Stimulated activated CD4-positive, alpha-beta T cell treated with anti-CD3 and anti-CD28 coated beads, Interleukin-4, amount 100 ng/mL, for 24 hours (primary cell): ENCODE results near the gene TAF10.

Source experiments
- DNase-seq: peaks from one replicate; pipeline ENCODE4 v3.0.0-alpha.2; 2020

TAF10 gene

GRCh38 chr11:6640036-6640984 lies 28.3 kb upstream of the TAF10 start:
- DNase-seq, result no peak

DNA sequence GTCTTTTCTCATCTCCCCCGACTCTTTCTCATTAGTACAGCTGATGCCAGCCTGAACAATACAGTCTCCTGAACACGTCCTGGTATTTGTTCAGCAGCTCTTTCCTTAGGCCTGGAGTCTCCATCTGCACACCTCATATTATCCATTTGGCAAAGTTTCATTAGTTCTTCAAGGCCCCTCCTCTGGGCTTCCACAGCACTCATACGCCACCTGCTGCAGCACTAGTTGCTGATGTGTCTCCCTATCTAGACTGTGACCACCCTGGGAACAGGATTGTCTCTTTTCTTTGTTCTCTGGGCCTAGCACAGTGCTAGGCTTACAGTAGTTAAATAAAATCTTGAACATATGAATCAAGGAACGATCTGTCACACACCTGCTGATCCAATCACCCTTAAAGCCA lies 26.4 kb upstream of the TAF10 start:
- DNase-seq, result no peak

DNA sequence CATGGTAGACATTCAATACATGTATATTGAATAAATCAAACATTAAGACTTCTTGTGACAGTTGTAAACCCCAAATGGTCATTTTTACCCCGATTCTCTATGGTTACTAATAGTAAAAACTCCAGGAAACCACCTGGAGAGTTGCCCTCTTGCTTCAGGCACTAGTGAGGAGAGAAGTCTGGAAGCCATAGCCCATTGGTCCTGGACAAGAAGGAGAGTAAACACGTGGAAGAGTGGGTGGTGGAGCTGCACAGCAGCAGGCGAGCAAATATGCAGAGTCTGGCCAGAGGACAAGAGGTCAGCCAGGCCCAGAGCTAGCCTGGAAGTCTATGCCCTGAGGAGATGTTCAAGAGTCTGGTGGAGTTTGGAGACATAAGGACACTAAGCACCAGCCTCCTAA lies 25.9 kb upstream of the TAF10 start:
- DNase-seq, result no peak

DNA sequence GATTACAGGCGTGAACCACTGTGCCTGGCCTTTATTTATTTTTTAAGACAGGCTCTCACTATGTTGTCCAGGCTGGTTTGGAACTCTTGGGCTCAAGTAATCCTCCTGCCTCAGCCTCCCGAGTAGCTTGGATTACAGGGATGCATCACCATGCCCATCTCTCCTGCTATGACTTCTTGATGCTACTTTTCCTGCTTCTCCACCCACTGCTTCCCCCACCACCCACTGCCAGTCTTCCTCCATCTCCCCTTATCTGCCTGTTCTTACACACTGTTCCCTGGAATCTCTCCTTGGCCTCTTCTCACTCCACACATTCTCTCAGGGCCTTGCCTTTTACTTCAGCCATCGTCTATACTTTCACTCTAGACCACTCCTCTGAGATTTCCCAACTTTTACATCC lies 24.5 kb upstream of the TAF10 start:
- no peak for DNase-seq

DNA sequence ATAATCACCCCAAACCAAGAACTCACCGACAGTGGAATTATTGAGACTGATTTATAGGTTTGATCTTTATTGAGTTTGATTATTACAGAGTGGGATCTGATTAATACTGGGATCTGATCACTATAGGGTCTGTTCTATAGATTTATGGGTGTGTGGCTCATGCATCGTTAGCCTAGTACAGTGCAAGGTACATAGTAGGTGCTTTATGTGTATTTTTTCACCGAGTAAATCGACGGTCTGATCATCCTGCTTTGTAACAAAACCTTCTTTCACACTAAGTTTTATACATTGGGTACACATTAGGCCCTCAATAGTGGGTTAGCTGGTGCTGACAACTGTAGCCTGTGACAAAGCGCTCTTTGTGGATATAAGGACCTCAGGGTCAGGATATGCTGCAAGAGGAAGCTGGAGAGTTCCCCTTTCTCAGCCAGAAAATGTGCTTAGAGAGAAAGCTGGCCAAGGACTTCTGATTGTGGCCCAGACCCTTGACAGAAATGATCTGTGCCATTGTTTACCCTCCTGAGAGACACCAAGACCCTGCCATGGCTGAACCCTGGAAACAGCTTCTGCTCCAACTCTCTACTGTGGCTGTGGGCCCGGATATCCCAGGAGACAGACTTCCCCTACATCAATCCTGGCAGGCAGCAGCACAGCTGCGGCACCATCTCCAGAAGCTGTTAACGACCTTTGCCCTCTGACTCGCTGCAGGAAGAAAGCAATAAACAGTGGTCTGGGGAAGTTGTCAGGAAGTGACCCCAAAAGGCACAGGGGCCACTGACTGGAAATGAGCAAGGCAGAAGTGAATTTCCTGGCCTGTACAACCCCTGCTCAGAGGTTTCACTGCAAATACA lies 23.3 kb upstream of the TAF10 start:
- no peak for DNase-seq

GRCh38 chr11:6634534-6634933 lies 22.5 kb upstream of the TAF10 start:
- DNase-seq, result no peak

GRCh38 chr11:6633422-6634408 lies 21.7 kb upstream of the TAF10 start:
- DNase-seq, result no peak

GRCh38 chr11:6632116-6633073 lies 20.4 kb upstream of the TAF10 start:
- no peak for DNase-seq

- no peak for DNase-seq
Measured at GRCh38 chr11:6631361-6631890, 19.4 kb upstream of the TAF10 start.

GRCh38 chr11:6630632-6631291 lies 18.7 kb upstream of the TAF10 start:
- no peak for DNase-seq

DNA sequence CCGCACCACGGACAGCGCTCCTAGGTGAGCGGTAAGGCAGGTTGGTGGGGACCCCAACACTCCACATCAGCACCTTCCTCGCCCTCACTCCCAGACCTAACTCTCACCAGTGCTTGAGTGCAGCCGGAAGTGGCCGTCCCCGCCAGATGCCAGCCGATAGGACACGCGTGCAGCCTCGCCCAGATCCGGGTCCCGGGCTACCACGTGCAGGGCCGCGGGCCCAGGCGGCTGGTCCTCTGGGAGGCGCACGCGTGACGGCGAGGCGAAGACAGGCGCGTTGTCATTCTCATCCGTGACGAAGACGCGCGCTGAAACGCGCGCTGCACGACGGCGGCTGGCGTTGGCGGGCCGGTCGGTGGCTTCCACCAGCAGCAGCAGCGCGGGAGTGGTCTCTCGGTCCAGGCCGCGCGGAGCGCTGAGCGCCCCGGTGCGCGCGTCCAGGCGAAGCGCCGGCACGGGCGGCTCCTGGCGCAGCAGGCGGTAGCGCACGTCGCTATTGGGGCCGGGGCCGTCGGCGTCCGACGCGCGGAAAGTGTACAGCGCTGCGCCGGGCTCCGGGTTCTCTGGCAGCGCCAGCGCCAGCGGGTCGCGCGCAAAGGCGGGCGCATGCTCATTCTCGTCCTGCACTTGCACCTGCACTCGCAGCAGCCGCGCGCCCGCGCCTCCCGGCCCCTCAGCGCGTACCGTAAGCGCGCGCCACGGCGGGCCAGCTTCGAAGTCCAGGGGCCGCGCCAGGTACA lies 18.0 kb upstream of the TAF10 start:
- DNase-seq, result no peak

DNA sequence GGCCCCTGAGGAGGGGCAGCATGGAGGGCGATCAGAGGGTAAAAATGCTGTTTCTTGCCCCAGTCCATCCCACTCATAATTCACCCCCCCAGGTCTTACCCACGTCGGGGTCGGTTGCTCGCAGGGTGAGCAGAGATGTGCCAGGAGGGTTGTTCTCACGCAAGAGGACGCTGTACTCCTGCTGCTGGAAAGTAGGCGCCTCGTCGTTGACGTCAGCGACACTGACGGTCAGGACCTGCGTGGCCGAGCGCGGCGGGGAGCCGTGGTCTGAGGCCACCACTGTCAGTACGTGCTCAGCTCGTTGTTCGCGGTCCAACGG lies 17.5 kb upstream of the TAF10 start:
- DNase-seq, result no peak

GRCh38 chr11:6628526-6628925 lies 16.5 kb upstream of the TAF10 start:
- no peak for DNase-seq

- DNase-seq, result no peak
Measured at GRCh38 chr11:6627762-6628241, 15.8 kb upstream of the TAF10 start.

DNA sequence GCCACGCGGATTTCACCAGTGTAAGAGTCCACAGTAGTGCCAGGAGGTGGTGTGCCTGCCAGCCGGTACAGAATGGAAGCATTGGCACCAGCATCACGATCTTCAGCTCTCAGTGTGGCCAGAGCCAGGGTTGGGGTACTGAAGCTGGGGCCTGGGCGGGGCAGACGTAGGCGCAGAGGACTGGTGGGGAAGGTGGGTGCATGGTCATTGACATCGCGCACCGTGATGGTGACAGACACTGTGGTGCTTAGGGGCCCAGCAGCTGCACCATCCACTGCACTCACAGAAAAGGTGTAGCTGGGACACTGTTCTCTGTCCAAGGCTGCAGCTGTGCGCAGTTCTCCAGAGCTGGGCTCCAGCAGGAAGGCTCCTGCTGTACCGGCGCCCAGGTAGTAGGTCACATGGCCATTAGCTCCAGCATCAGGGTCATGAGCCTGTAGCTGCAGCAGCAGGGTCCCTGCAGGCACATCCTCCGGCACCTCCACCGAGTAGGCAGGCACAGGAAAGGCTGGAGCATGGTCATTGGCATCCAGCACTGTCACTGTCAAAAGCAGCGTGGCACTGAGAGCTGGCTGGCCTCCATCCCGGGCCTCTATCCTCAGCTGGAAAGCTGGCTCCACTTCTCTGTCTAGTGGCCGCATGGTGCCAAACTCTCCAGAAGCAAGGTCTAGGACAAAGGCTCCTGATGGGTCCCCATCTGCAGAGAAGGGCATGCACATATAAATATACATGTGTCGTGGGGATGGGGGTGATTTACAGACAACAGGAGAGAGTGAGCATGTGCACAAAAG lies 15.2 kb upstream of the TAF10 start:
- DNase-seq, result no peak

GRCh38 chr11:6625832-6626420 lies 13.9 kb upstream of the TAF10 start:
- DNase-seq, result no peak

DNA sequence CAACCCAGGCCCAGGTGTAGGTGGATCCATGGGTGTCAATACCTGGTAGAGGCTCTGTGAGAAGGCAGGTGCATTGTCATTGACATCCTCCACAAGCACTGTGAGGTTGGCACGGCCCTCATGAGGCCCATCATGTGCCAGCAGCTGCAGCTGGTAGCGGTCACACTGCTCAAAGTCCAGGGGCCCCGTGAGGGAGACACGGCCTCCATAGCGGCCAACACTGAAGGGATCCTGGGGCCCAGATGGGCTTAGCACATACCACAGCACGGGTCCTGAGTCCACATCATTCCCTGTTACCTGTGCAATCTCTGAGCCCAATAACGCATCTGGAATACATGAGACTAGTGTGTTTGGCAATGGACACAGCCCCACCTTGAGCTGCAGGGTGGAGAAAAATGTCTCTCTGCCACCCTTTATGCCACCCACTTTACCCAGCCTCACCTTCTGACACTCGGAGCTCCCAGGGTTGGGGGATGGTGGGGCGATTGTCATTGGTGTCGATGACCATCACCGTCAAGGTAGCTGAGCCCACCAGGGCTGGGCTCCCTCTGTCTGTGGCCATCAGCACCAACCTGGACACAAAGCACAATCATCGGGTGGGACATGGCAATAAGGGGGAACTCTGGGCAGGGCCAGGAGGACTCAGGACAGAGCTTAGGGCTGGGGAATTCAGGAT lies 13.3 kb upstream of the TAF10 start:
- DNase-seq, result no peak
